Measurements from ENCODE around the gene FNDC3B. TPM values are rescaled to one million over a fixed set of nuclear protein-coding genes. Genes with fewer than 3 reads are reported as not detected.
"Not testable (repeated sequence)": the region's sequence is repeated elsewhere in the genome, so short reads cannot be mapped to it uniquely, and the experiment has no call there.

Gene FNDC3B
- 204 TPM for total RNA-seq (ENCODE audit: unreplicated experiment)
- long read RNA-seq, full-length matches to known transcripts = 11 of 26 reads
- long read RNA-seq, partial matches to known transcripts = 6 of 26 reads
- long read RNA-seq, other reads (novel, unspliced or antisense) = 9 of 26 reads

GRCh38 chr3:172039436-172040077 is at the start of gene FNDC3B:
Gene FNDC3B (plus strand): TSS chr3:172039578. CDS start chr3:172112480, 72,902 bp downstream.
- Mint-ChIP-seq H3K27me3 (ENCODE audit: unreplicated experiment) (peaks cover 7% of the 10 kb centered on the region), H3K27ac (ENCODE audit: unreplicated experiment) (peak within 1 kb of the TSS; percentile 94), H3K36me3 (ENCODE audit: low read depth, unreplicated experiment) (peaks cover 11% of the 10 kb centered on the region), H3K4me3 (ENCODE audit: unreplicated experiment) (peak within 1 kb of the TSS; percentile 97), H3K9me3 (ENCODE audit: unreplicated experiment) (no peaks in the 10 kb centered on the region), H3K4me1 (ENCODE audit: unreplicated experiment) (peaks cover 33% of the 10 kb centered on the region)
- peak; percentile 92 for DNase-seq (ENCODE audit: low spot score)
- no peak for TF ChIP-seq CTCF (IDR thresholded peaks at IDR 0.05; ENCODE audit: unreplicated experiment)

GRCh38 chr3:171990239-171990638 is 49.1 kb upstream of the FNDC3B start:
- not testable (repeated sequence) for DNase-seq (ENCODE audit: low spot score); H3K4me3 Mint-ChIP-seq (ENCODE audit: unreplicated experiment); H3K27me3 Mint-ChIP-seq (ENCODE audit: unreplicated experiment); H3K9me3 Mint-ChIP-seq (ENCODE audit: unreplicated experiment); H3K27ac Mint-ChIP-seq (ENCODE audit: unreplicated experiment); H3K36me3 Mint-ChIP-seq (ENCODE audit: low read depth, unreplicated experiment); H3K4me1 Mint-ChIP-seq (ENCODE audit: unreplicated experiment)

- no peaks in the 10 kb centered on the region for H3K36me3 Mint-ChIP-seq (ENCODE audit: low read depth, unreplicated experiment)
- H3K4me1 Mint-ChIP-seq (ENCODE audit: unreplicated experiment) = no peaks in the 10 kb centered on the region
- H3K27ac Mint-ChIP-seq (ENCODE audit: unreplicated experiment) = no peak overlapping the region
- no peaks in the 10 kb centered on the region for H3K9me3 Mint-ChIP-seq (ENCODE audit: unreplicated experiment)
- H3K4me3 Mint-ChIP-seq (ENCODE audit: unreplicated experiment) = no peak overlapping the region
- no peak for DNase-seq (ENCODE audit: low spot score)
- TF ChIP-seq CTCF (IDR thresholded peaks at IDR 0.05; ENCODE audit: unreplicated experiment) = no peak
- H3K27me3 Mint-ChIP-seq (ENCODE audit: unreplicated experiment) = peaks cover 2% of the 10 kb centered on the region
These were observed 48.2 kb upstream of the FNDC3B start for GRCh38 chr3:171991166-171991565.

GRCh38 chr3:171994646-171995428 is 44.5 kb upstream of the FNDC3B start:
- peaks cover 6% of the 10 kb centered on the region for H3K27me3 Mint-ChIP-seq (ENCODE audit: unreplicated experiment)
- H3K27ac Mint-ChIP-seq (ENCODE audit: unreplicated experiment) = no peak overlapping the region
- H3K4me1 Mint-ChIP-seq (ENCODE audit: unreplicated experiment) = no peaks in the 10 kb centered on the region
- H3K9me3 Mint-ChIP-seq (ENCODE audit: unreplicated experiment) = no peaks in the 10 kb centered on the region
- no peak overlapping the region for H3K4me3 Mint-ChIP-seq (ENCODE audit: unreplicated experiment)
- TF ChIP-seq CTCF (IDR thresholded peaks at IDR 0.05; ENCODE audit: unreplicated experiment) = no peak
- DNase-seq (ENCODE audit: low spot score) = no peak
- H3K36me3 Mint-ChIP-seq (ENCODE audit: low read depth, unreplicated experiment) = peaks cover 4% of the 10 kb centered on the region

- no peaks in the 10 kb centered on the region for H3K4me1 Mint-ChIP-seq (ENCODE audit: unreplicated experiment)
- H3K4me3 Mint-ChIP-seq (ENCODE audit: unreplicated experiment) = no peak overlapping the region
- H3K27ac Mint-ChIP-seq (ENCODE audit: unreplicated experiment) = no peak overlapping the region
- peaks cover 4% of the 10 kb centered on the region for H3K36me3 Mint-ChIP-seq (ENCODE audit: low read depth, unreplicated experiment)
- DNase-seq (ENCODE audit: low spot score) = no peak
- no peaks in the 10 kb centered on the region for H3K9me3 Mint-ChIP-seq (ENCODE audit: unreplicated experiment)
- TF ChIP-seq CTCF (IDR thresholded peaks at IDR 0.05; ENCODE audit: unreplicated experiment) = no peak
- H3K27me3 Mint-ChIP-seq (ENCODE audit: unreplicated experiment) = peaks cover 6% of the 10 kb centered on the region
These were observed 43.9 kb upstream of the FNDC3B start for GRCh38 chr3:171995486-171995885.

Measured in endothelial cell (in vitro differentiated cells).